Measurements from ENCODE around the gene FAM131B. TPM values are rescaled to one million over a fixed set of nuclear protein-coding genes. Genes with fewer than 3 reads are reported as not detected.
"Not testable (repeated sequence)": the region's sequence is repeated elsewhere in the genome, so short reads cannot be mapped to it uniquely, and the experiment has no call there.

Gene FAM131B
- 10 to 100 TPM in 1 of 12 donors, 1 to 10 TPM in 10, not detected in 1; 1.6 to 10.3 (median 2.1) TPM for polyA plus RNA-seq (ENCODE audit: insufficient read length in 12 of 12)
- long read RNA-seq, donor 1, full-length matches to known transcripts, result 2 of 2 reads
- long read RNA-seq, donor 1, partial matches to known transcripts, result 0 of 2 reads
- long read RNA-seq, donor 1, other reads (novel, unspliced or antisense), result 0 of 2 reads
- long read RNA-seq, donor 2, result 0 reads
- long read RNA-seq, donor 3, result 0 reads
- long read RNA-seq, donor 4, result 0 reads
- long read RNA-seq, donor 5, full-length matches to known transcripts, result 1 of 1 reads
- long read RNA-seq, donor 5, partial matches to known transcripts, result 0 of 1 reads
- long read RNA-seq, donor 5, other reads (novel, unspliced or antisense), result 0 of 1 reads
- long read RNA-seq, donor 6, full-length matches to known transcripts, result 2 of 2 reads
- long read RNA-seq, donor 6, partial matches to known transcripts, result 0 of 2 reads
- long read RNA-seq, donor 6, other reads (novel, unspliced or antisense), result 0 of 2 reads
- long read RNA-seq, donor 7, result 0 reads
- long read RNA-seq, donor 8, result 0 reads
- long read RNA-seq, donor 9, result 0 reads
- long read RNA-seq, donor 10, result 0 reads
- long read RNA-seq, donor 11, result 0 reads

DNA sequence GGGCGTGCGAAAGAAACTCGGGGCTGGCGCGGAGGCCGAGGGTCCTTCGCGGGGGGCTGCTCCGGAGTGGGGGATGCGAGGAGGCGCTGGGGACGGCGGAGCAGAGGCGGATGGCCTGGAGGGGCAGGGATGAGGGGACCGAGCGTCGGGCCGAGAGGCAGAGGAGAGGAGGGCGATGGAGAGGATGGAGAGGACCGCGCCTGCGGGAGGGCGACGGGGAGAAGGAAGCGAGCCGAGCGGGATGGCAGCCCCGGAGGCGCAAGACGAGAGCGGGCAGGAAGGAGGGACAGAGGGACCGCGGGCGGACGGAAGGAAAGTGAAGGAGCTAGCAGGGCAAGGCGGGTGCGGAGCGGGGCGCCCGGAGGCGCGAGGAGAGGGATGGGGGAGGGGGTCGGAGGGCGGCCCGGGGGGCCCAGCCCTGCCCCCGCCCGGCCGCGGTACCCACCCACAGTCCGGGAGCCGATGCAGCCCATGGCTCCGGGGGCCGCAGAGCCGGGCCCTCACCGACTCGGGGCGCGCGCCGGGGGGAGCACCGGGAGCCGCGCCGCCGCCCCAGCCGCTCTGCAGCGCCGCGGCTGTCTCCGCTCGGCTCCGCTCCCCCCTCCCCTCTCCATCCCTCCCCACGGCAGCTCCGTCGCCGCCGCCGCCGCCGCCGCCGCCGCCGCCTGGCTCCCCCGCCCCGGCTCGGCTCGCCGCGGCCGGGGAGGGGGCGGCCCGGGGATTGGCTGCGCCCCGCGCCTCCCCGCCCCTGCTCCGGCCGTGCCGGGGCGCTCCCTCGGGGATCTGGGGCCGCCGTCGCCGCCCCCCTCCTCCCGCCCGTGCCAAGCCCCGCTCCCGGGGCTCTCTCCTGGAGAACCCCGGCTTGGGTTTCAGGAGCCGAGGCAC, at the start of gene FAM131B:
Gene FAM131B, minus strand, starts transcription at position 583 of the 885 bp plus-strand sequence. Its CDS starts 110 bp downstream, at position 473.
- DNase-seq, result no peak

DNA sequence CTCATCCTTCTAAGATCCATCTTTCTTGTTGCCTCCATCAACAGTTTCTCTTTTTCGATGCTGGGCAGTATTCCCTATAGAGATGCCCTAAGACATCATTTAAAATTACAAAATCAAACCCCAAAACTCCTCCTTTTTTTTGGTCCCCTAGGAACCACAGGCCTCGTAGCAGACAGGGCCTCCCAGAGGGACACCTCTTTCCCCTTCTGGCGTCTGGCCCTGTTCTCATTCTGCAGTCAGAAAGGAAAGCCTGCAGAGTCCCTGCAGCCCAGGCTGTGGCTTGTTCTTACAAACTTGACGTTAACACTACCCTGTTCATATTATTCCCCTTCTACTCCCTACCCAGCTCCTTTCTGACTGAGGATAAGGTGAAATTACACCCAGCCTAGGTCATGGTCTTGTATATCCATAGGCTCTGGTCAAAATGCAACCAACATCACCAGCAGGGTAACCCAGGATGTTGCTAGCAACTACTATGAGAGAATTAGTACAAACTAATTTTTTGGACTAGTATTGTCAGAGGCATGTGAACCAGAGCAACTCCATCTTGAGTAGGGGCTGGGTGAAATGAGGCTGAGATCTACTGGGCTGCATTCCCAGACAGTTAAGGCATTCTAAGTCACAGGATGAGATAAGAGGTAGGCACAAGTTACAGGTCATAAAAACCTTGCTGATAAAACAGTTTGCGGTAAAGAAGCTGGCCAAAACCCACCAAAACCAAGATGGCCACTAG, 49.6 kb upstream of the FAM131B start:
- no peak for DNase-seq

DNA sequence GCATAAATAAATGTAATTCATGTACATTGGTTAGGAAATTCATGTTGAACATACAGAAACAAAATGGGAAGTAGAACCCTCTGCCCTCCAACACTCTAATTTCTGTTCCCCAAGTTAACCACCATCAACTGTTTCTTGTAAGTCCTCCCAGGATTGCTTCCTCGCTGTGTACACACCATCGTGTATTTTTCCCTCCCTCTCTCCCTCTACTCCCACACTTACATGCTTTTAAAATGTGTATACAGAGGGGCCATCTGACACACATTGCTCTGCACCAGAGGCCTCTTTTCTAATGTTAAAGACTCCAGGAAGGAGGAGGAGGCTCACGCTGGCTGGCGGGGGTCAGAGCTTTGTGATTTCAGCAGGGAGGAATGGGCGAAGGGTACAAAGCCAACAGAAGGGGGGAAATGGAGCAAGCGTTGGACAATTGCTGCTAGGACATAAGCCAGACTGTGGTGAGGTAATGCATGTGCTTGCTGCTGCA, 48.0 kb upstream of the FAM131B start:
- DNase-seq, result peak; percentile 76

DNA sequence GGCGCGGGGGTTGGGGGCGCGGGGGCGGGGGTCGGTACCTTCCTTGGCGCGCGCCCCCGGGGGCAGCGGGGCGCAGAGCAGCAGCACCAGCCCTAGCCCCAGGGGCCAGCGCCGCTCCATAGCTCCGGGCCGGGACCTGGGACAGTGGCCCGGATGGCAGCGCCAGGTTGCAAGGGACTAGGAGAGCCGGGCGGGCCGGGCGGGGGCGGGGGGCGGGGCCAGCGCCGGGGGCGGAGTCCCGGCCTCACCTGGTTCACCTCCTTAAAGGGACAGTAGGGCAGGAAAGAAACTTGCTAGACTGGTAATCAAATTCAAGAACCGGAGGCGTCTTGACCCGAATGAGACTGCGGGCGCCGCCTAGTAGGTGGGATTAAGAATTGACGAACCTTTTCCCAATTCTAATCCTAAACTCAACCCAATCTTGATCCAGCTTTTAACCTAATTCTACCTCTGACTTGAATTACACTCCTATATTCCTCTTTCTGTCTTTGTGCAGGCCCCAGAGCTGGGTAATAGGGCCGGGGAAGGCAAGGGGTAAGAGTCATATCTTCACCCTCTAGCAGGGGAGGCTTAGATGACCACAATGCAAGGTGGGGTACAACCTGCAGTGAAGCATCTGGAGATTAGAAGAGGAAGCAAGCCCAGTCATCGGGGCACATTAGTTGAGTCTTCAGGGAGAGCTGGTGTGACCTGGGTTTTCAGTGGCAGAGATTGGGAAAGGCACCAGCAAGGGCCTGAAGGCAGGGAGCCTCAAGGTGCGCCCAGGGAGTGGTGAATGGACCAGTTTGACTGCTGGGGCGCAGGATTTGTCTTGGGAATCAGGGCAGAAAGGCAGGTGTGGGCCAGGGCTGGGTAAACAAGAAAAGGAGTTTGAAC, 46.4 kb upstream of the FAM131B start, which contains the start of gene EPHA1:
Gene EPHA1, minus strand, starts transcription at position 171 of the 876 bp plus-strand sequence. Its CDS starts 51 bp downstream, at position 120.
- DNase-seq, result no peak

DNA sequence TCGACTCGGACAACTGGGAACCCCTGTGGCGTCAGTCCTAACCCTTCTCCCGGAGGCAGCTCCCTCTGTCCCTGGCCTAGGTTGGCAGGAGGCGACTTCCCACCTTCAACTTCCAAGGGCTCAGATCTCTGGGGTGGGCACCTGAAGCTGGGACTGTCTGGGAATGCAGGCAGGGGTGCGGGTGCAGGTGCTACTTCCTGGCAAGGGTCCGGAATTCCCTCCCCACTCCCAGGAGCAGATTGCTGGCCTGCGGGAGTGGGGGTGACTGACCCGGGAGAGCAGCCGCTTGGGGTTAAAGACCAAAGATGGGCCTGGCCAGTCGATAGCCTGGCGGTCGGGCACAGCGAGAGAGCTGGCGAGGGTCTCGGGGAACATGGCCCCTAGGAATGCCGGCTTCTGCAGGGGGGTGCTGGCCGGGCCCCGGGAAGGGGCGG, 45.8 kb upstream of the FAM131B start:
- no peak for DNase-seq

DNA sequence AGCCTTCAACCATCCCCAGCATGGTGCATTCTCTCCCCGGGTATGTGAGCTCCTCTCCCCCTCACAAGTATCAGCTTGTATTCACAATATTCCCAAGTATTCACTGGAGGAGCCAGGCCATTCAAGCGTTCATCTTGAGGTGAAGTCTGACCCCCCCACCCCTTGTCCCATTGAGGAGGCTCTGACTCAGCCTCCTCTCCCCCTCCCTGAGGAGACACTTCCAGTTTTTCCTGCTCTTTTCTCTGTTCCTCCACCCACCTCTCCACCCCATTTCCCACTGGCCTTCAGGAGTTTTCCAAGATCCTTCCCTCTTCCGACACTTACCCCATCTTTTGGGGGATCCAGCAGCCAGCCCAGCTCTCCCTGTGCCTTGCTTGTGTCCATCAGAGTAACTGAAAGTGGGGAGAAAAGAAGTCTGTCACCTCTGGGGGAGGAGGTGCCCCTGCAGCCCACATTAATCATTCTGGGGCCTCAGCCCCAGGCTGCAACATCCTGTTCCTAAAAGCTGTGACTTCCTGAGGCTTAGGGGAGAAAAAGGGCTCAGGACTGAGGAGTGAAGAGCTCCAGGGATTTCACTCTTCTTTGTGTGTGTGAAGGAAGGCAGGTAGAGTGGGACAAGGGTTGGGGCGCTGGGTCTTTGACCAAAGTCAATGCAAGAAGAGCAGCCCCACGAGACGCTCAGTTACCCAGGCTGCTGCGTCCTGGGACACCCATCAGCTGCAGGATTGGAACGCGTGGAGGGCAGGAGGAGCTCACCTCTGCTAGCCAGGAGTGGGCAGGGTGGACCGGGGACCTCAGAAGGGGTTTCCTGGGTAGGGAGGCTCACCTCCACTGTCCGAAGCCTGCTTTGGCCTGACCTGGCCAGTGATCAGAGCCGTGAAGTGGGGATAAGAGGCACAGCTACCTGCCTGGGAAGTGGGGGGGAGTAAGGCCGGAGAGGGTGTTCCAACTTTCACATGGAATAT, 45.1 kb upstream of the FAM131B start:
- DNase-seq, result no peak

DNA sequence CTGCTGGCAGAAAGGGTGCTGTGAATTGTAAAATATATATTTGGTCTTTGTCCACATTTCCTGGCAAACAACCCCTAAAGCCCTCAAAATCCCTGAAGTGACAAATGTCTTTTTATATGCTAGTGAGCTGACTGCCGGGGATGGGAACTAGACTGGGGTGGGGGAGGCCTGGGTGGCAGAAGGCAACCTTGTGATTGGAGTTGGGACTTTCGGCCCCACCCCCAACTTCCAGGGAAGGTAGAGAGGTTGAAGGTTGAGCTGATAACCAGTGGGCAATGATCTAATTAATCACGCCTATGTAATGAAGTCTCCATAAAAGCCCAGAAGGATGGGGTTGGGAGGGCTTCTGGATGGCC, 43.5 kb upstream of the FAM131B start:
- no peak for DNase-seq

DNA sequence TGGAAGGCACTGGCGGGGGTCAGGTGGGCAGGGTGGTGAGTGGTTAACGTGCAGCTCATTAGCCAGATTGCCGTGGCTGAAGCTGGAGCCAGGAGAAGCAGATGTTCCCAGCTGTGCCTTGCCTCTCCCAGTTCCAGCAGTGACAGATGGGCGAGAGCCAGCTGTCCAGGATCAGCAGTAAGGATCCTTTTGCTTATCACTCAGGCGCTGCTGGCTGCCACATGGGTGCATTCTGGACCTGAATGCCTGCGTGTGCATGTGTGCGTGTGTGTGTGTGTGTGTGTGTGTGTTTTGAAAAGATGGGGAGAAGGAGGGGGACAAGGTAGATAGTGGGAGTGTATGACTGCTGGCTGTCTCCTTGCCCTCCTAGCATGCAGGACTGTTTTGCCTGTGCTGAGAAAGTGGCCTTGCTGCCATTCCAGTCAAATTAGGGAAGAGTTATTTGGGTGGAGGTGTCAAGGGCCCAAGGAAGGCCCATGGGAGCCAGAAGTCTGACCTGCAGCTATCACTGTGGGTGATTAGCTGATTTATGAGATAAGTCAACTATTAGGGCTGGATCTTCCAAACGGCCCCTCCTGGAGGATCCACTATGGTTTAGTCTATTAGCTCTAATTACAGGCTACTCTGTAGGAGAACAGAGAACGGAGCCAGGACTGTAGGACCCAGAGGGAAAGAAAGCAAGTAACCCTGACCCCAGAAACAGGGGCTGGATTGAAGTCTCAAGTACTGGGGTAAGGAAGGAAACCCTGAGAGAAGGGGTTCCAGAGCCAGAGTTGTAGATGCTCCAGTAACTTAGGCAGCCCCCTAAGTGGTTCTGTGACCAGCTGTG, 42.9 kb upstream of the FAM131B start:
- no peak for DNase-seq

DNA sequence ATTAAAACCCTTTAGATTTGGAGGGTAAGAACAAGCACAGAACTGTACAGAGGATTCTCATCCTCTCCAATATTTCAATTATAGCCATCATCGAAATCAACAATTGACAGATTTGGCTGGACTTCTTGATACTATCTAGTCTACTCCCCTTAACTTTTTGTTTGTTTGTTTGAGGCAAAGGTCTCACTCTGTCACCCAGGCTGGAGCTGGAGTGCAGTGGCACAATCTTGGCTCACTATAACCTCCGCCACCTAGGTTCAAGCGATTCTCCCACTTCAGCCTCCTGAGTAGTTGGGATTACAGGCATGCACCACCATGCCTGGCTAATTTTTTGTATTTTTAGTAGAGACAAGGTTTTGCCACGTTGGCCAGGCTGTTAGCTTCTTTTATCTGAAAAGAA, 39.7 kb upstream of the FAM131B start:
- not testable (repeated sequence) for DNase-seq

DNA sequence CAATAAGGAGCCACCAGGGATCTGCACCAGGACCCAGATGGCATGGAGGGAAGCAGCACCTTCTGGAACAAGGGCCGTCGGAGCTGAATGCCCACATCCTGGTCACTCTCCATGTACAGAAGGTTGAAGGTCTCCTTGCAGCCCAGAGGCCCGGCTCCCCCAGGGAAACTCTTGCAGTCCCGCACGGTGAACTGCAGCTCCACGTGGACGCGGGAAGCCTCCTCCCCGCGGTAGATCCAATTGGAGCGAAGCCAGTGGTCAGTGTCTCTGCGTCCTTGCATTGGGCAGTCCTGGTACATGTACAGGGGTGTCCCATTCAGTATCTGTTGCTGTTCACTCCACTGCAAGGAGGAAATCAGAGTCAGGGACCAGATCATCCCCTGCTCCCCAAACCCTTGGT, 38.8 kb upstream of the FAM131B start:
- DNase-seq, result no peak

DNA sequence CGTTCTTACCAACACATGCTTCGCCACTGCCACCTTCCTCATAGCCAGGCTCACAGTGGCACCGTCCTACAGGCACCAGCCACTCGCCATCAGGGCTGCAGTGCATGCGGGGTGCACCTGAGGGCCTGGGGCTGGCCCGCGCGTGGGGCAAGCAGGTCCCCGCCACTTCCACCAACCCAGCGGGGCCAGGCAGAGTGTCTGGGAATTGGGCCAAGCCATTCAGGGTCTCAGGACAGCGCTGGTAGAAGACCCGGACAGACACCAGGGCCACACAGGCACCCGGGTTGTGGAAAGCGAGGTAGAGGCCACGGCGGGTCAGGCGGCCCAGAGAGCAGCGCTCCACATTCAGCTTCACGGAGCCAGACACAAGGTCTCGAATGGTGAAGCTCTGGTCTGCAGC, 37.1 kb upstream of the FAM131B start:
- no peak for DNase-seq

DNA sequence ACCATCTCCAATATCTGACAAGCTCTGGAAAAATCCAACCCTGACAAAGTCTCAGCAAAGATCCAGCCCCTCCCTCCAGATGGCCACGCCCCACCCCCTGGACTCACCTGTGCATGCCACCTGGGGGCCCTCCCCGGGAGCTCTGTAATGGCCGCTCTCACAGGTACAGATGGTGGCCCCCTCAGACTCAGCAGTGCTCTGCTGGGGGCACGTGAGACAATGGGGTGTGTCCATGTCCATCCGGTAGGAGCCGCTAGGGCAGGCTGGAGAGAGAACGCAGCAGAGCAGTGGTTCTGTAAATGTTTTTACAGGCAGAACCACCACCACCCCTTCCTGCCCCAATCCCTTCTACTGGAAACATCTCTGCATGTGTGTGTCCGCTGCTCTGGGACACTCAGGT, 36.6 kb upstream of the FAM131B start:
- no peak for DNase-seq

DNA sequence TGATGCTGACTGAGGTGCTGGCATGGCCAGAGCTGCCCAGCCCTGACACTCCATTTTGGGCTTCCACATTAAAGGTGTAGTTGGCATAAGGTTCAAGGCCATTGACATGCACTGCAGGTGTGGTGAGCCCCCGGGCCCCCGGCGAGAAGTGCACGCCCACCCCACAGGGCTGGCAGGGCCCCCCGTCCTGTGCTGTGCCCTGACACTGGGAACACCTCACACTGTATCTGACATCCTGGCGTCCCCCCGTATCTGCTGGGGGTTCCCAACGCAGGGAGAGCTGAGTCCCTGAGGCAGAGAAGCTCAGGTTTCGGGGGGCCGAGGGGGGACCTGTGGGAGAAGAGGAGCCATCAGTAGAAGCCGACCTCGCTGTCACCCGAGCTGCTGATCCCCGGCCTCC, 36.1 kb upstream of the FAM131B start:
- DNase-seq, result no peak

DNA sequence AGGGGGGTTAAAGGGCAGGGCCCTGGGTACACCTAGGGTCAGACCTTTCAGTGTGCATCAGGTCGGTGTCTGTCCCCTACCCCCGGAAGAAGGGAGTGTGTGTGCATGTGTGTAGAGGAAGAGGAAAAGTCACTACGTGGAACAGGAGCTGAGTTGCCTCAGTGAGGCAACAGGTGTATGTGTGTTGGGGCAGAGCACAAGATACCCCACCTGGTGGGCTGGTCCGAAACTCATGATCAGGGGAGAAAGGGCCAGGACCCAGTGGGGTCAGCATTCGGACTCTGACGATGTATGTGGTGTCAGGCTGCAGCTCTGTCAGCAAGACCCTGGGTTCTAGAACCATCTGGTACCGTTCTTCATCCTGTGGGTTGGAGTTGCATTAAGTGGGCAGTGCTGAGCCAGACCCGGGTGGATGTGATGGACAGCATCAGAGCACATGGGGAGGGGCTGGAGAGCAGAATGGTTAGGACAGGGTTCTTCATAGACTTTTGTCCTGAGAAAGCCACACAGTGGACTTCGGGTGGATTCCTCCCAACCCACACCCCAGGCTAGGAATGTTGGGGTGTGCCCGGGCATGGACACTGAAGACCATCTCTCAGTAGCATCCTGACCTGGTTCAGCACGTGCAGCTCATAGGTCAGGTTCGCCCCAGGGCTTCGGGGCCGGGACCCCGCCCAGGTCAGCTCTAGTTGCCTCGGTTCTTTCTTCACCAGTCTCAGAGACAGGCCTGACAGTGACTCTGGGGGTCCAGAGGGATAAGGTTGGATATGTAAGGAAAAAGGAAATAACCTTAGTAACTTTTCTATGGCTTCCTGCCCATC, 35.4 kb upstream of the FAM131B start:
- no peak for DNase-seq

DNA sequence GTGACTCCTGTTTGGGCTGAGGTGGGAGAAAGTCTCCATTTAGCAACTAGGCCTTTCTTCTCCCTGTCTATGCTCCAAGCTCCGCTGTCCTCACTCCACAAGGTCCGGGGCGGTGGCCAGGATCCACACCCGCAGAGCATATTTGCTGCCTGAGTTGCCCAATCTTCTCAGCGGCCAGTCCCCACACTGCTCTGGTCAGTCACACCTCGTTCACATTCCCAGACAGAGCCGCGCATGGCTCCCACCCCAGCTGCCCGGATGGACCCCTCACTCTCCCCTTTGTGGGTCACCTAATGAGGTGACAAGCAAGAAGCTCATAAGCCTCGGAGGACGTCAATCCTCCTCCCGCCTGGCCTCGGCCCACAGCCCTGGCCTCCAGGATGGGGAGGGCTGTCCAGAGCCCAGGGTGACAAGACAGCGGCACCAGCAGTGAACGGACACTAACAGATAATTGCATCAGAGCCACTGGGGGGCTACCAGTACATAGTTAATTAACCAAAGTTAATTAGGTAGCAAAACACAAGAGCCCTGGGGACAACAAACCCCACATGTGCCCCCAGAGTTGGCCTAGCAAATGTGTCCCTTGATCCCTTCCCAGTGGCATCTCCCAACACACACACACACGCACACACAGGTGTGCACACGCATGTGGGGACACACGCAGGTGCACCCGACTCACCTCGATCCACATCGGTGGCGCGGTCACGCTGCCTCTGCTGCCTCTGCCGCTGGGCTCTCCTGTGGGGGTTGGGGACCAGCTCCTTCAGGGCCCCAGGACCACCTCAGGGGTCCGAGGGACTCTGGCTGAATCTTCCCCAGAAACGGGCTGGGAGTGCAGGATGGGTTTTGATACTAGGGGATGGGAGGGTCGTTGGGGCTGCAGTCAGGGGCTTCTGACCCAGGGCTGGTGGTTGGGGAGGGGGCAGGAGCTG, 34.4 kb upstream of the FAM131B start:
- DNase-seq, result no peak

DNA sequence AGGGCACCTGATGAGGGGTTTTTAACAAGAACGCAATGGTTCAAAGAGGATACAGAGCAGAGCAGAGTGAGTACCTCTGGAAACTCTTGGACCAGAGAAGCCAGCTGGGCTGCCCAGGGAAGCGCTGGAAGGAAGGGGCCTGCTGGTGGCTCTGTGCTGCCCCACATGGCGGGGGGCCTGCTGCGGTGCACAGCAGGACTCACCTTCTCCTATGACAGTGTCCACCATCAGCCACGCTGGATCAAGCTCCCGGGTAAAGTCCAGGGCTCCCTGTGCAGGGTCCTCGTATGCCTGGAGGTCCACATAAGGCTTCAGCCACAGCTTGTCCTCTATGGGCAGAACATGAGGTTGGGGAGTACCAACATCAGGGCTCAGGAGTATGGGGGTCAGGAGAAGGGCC, 33.7 kb upstream of the FAM131B start:
- no peak for DNase-seq
